Measurements from ENCODE around the gene EPHA3. TPM values are rescaled to one million over a fixed set of nuclear protein-coding genes. Genes with fewer than 3 reads are reported as not detected.

EPHA3 gene
- total RNA-seq, 2 donors from 2014 or later, result 0.15 to 0.18 TPM

- H3K4me3 Mint-ChIP-seq, result no peak overlapping the region
- Histone ChIP-seq H3K36me3 (ENCODE audit: control insufficient read depth, insufficient read depth, low read length) (no peaks in the 10 kb centered on the region), H3K9me3 (ENCODE audit: control insufficient read depth, low read length) (no peaks in the 10 kb centered on the region), H3K4me1 (ENCODE audit: control insufficient read depth, insufficient read depth, low read length) (no peaks in the 10 kb centered on the region), H3K9ac (ENCODE audit: extremely low read depth, low read length, poor library complexity, severe bottlenecking) (no peak overlapping the region), H3K27ac (ENCODE audit: low read depth, low read length) (no peak overlapping the region), H3K4me3 (ENCODE audit: low read length) (no peak overlapping the region), H3K27me3 (ENCODE audit: control insufficient read depth, insufficient read depth, low read length, poor library complexity, severe bottlenecking) (no peaks in the 10 kb centered on the region)
- H3K9me3 Mint-ChIP-seq, result no peaks in the 10 kb centered on the region
- H3K36me3 Mint-ChIP-seq (ENCODE audit: low read depth), result no peaks in the 10 kb centered on the region
- H3K4me1 Mint-ChIP-seq, result no peaks in the 10 kb centered on the region
- TF ChIP-seq, protein P1, sequence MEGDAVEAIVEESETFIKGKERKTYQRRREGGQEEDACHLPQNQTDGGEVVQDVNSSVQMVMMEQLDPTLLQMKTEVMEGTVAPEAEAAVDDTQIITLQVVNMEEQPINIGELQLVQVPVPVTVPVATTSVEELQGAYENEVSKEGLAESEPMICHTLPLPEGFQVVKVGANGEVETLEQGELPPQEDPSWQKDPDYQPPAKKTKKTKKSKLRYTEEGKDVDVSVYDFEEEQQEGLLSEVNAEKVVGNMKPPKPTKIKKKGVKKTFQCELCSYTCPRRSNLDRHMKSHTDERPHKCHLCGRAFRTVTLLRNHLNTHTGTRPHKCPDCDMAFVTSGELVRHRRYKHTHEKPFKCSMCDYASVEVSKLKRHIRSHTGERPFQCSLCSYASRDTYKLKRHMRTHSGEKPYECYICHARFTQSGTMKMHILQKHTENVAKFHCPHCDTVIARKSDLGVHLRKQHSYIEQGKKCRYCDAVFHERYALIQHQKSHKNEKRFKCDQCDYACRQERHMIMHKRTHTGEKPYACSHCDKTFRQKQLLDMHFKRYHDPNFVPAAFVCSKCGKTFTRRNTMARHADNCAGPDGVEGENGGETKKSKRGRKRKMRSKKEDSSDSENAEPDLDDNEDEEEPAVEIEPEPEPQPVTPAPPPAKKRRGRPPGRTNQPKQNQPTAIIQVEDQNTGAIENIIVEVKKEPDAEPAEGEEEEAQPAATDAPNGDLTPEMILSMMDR (conservative IDR thresholded peaks at IDR 0.05), result no peak
- H3K27ac Mint-ChIP-seq, result no peak overlapping the region
- no peak for DNase-seq
- no peaks in the 10 kb centered on the region for H3K27me3 Mint-ChIP-seq (ENCODE audit: insufficient read depth)
Observed at GRCh38 chr3:89303701-89304100, 196.3 kb downstream of the EPHA3 start.

- H3K4me3 ChIP-seq (ENCODE audit: low read length), result no peak overlapping the region
- no peaks in the 10 kb centered on the region for H3K36me3 Mint-ChIP-seq (ENCODE audit: low read depth)
- no peaks in the 10 kb centered on the region for H3K9me3 ChIP-seq (ENCODE audit: control insufficient read depth, low read length)
- H3K36me3 ChIP-seq (ENCODE audit: control insufficient read depth, insufficient read depth, low read length), result no peaks in the 10 kb centered on the region
- DNase-seq, result no peak
- no peak overlapping the region for H3K4me3 Mint-ChIP-seq
- no peak overlapping the region for H3K27ac Mint-ChIP-seq
- H3K4me1 ChIP-seq (ENCODE audit: control insufficient read depth, insufficient read depth, low read length), result no peaks in the 10 kb centered on the region
- TF ChIP-seq, protein P1 (conservative IDR thresholded peaks at IDR 0.05), result no peak
- H3K4me1 Mint-ChIP-seq, result no peaks in the 10 kb centered on the region
- no peaks in the 10 kb centered on the region for H3K9me3 Mint-ChIP-seq
- H3K27me3 Mint-ChIP-seq (ENCODE audit: insufficient read depth), result no peaks in the 10 kb centered on the region
- H3K27me3 ChIP-seq (ENCODE audit: control insufficient read depth, insufficient read depth, low read length, poor library complexity, severe bottlenecking), result no peaks in the 10 kb centered on the region
- 89 to 90% methylated on average over 1 to 2 of the region's 2 CpGs for WGBS, 2 experiments (ENCODE audit: insufficient coverage in 1 of 2, insufficient read length in 1 of 2)
- no peak overlapping the region for H3K9ac ChIP-seq (ENCODE audit: extremely low read depth, low read length, poor library complexity, severe bottlenecking)
- no peak overlapping the region for H3K27ac ChIP-seq (ENCODE audit: low read depth, low read length)
Observed at GRCh38 chr3:89306540-89306939, 199.1 kb downstream of the EPHA3 start.

- H3K36me3 ChIP-seq (ENCODE audit: control insufficient read depth, insufficient read depth, low read length), result no peaks in the 10 kb centered on the region
- H3K36me3 Mint-ChIP-seq (ENCODE audit: low read depth), result no peaks in the 10 kb centered on the region
- H3K27me3 ChIP-seq (ENCODE audit: control insufficient read depth, insufficient read depth, low read length, poor library complexity, severe bottlenecking), result no peaks in the 10 kb centered on the region
- DNase-seq, result no peak
- no peaks in the 10 kb centered on the region for H3K4me1 Mint-ChIP-seq
- H3K27me3 Mint-ChIP-seq (ENCODE audit: insufficient read depth), result no peaks in the 10 kb centered on the region
- H3K9me3 Mint-ChIP-seq, result no peaks in the 10 kb centered on the region
- no peaks in the 10 kb centered on the region for H3K4me1 ChIP-seq (ENCODE audit: control insufficient read depth, insufficient read depth, low read length)
- no peak overlapping the region for H3K27ac ChIP-seq (ENCODE audit: low read depth, low read length)
- no peak overlapping the region for H3K27ac Mint-ChIP-seq
- TF ChIP-seq, protein P1 (conservative IDR thresholded peaks at IDR 0.05), result no peak
- H3K4me3 Mint-ChIP-seq, result no peak overlapping the region
- no peak overlapping the region for H3K4me3 ChIP-seq (ENCODE audit: low read length)
- WGBS, 2 experiments (ENCODE audit: insufficient coverage in 1 of 2, insufficient read length in 1 of 2), result 94 to 100% methylated on average over 2 of the region's 2 CpGs
- no peak overlapping the region for H3K9ac ChIP-seq (ENCODE audit: extremely low read depth, low read length, poor library complexity, severe bottlenecking)
- no peaks in the 10 kb centered on the region for H3K9me3 ChIP-seq (ENCODE audit: control insufficient read depth, low read length)
Observed at GRCh38 chr3:89311581-89311980, 204.2 kb downstream of the EPHA3 start.
